Jurkat, Clone E6-1 (cell line): Measurements from ENCODE around the gene PPP4R4. TPM values are rescaled to one million over a fixed set of nuclear protein-coding genes. Genes with fewer than 3 reads are reported as not detected.

Source experiments
- DNase-seq: peaks from one replicate; pipeline ENCODE4 v3.0.0-alpha.2; 2011; ENCODE audit warnings: low read depth, low spot score
- H3K4me3 ChIP-seq: 2 replicates; pipeline ENCODE4 v1.5.1; 2011; ENCODE audit warnings: mild to moderate bottlenecking, low read length, control low read depth, moderate library complexity
- polyA plus RNA-seq: library from polyadenylated mRNA; unstranded; fragments of >200 nt; gene quantifications from one replicate; pipeline ENCODE4 v1.2.1, GENCODE V29; 2012; ENCODE audit warnings: missing spikeins; ENCODE audit not compliant: insufficient read length, insufficient read depth

The PPP4R4 gene
- 3.6 TPM for polyA plus RNA-seq

DNA sequence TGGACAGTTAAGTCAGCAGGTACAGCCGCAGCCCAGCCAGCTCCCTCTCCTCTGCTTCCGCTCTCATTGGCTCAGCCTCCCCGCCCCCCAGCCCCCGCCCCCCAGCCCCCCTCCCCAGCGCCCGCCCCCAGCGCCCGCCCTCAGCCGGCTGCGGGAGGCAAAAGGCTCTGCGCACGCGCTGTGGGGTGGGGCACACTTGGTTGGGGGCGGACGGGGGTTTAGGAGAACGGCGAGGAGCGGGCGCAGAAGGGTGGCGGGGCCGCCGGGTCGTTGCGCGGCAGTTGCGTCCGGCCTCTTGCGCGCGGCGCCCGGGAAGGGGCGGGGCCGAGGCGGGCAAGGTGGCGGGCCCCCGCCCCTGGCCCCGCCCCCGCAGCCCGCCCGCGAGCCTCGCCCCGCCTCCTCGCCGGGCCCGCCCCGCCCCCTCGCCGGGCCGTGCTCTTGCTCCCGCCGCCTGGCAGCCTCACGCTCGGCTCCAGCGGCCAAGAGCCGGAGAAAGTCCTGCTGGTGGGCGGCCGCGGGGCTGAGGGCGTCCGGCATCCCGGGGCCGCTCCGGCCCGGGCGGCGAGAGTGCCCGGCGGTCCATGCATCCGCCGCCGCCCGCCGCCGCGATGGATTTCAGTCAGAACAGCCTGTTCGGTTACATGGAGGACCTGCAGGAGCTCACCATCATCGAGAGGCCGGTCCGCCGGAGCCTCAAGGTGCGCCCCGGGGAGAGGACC lies at the start of gene PPP4R4:
Gene PPP4R4, plus strand, starts transcription at position 438 of the 719 bp plus-strand sequence. Its CDS starts 144 bp downstream, at position 582.
- peak; percentile 87 for DNase-seq
- H3K4me3 ChIP-seq = peak within 1 kb of the TSS; percentile 68

GRCh38 chr14:94124582-94125377 lies 49.3 kb upstream of the PPP4R4 start:
- no peak overlapping the region for H3K4me3 ChIP-seq
- DNase-seq = no peak

GRCh38 chr14:94125659-94126418 lies 48.3 kb upstream of the PPP4R4 start:
- DNase-seq = no peak
- no peak overlapping the region for H3K4me3 ChIP-seq

GRCh38 chr14:94126419-94126677 lies 47.8 kb upstream of the PPP4R4 start:
- no peak for DNase-seq
- no peak overlapping the region for H3K4me3 ChIP-seq

- DNase-seq = no peak
- no peak overlapping the region for H3K4me3 ChIP-seq
Observed at GRCh38 chr14:94126800-94127199, 47.3 kb upstream of the PPP4R4 start.

- DNase-seq = no peak
- no peak overlapping the region for H3K4me3 ChIP-seq
Observed at GRCh38 chr14:94127330-94127729, 46.8 kb upstream of the PPP4R4 start.

- DNase-seq = no peak
- H3K4me3 ChIP-seq = peak overlapping the region; percentile 73; the same call in 1 of the 2 replicates
Observed at GRCh38 chr14:94128216-94128839, 45.8 kb upstream of the PPP4R4 start.

GRCh38 chr14:94129111-94129757 lies 44.9 kb upstream of the PPP4R4 start, which contains the start of gene IFI27L2:
IFI27L2 (minus strand) TSS chr14:94129604; CDS start chr14:94129564, 40 bp downstream.
- peak; percentile 53 for DNase-seq

DNA sequence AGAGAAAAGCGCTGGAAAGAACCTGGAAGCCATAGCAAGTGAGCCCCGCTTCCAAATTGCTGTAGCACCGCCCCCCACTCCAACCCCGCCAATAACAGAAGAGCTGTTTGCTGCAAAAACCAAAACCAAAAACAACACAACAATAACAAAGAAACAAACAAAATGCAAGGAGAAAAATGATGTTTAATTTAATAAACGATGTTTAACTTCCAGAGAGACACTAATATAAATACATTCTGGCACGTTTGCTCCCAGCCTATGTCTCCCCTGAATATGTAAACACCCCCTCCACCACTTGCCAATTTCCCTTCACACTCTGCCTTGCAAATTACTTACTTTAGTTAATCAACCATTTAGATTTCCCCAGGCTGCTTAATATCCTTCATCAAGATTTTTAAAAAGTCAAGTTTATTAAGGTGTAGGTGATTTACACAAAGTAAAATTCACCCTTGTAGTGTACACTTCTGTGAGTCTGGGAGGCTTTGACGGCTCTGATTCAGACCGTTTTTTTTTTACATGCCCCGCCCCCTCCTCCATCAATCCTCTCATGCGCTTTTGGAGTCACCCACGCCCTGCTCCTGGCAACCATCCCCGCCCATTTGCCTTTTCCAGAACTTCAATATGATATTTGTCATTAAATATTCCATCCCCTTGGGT lies 44.2 kb upstream of the PPP4R4 start:
- peak; percentile 28 for DNase-seq
- peak overlapping the region; percentile 73 for H3K4me3 ChIP-seq

More at GRCh38 chr14:94129111-94129757, 44.9 kb upstream of the PPP4R4 start, which contains the start of gene IFI27L2:
- peak within 1 kb of the TSS; percentile 73 for H3K4me3 ChIP-seq

- peak; percentile 66 for DNase-seq
- no peak overlapping the region for H3K4me3 ChIP-seq
Observed at GRCh38 chr14:94132285-94132887, 41.7 kb upstream of the PPP4R4 start.

- no peak overlapping the region for H3K4me3 ChIP-seq
- DNase-seq = no peak
Observed at GRCh38 chr14:94135476-94135875, 38.6 kb upstream of the PPP4R4 start.

DNA sequence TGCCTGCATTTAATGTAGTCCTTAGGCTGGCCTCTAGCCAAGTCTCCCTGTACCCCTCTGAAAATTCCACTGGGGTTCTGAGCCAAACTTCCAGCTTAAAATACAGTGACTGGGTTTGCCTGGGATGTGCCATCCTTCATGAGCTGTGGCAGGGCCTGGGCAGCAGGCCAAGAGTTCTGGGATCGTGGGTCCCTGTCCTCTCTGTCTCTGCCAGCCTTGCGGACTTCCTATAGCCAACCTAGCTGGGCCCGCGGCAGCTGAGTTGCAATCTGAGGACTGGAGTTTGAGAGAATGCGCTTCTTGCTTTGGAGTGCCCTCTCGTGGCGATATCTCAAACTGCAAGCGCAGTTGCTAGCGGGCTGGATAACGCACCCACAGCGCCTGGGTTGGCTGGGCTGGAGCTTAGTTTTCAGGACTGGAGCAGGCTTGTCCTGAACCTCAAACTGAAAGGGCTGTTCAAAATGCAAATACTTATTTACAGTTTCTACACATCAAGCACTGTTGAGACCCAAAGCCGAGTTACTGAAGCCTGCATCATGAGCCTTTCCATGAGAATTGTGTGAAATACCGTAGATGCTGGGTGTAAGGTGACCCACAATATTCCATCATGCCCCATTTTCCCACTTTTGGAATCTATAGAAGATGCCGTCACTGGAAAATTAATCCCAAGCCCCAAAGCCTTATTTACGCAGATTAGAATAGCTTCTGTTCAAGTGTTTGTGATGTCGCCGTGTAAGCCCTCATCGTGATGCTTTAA lies 37.4 kb upstream of the PPP4R4 start:
- H3K4me3 ChIP-seq = no peak overlapping the region
- DNase-seq = peak; percentile 67

GRCh38 chr14:94138251-94138650 lies 35.9 kb upstream of the PPP4R4 start:
- no peak overlapping the region for H3K4me3 ChIP-seq
- DNase-seq = no peak

DNA sequence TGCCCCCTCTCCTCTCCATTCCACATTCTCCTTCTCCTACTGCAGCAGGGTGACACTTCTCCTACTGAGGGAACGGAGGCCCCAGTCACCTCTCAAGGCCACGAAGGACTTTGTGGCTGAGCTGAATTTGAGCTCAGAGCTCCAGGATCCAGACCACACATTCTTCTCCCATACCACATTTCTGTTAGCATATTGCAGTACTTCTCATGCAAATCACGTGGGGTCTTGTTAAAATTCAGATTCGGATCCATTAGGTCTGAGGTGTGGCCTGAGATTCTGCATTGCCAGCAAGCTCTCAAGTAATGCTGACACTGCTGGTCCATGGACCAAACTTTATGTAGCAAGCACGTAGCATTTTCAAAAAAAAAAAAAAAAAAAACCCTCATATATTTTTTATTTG lies 35.1 kb upstream of the PPP4R4 start:
- no peak for DNase-seq
- no peak overlapping the region for H3K4me3 ChIP-seq

DNA sequence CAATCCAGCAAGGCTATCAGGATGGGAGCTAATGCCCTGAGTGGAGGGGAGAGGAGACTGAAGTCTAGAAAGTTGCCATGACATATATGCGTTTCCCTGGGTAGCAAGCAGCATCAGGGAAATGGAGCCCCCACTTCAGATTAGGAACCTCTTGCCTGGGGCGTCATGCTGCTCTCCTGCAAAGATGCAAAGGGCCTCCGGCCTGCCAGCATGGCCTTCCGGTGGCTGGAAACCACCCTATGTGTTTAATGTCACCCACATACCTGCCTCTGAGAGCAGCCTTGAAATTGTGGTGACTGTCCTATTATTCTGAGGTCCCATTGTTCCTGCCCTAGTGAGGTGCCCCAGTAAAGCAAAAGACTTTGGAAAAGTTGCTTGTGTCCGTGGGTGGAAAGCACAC lies 34.7 kb upstream of the PPP4R4 start:
- H3K4me3 ChIP-seq = no peak overlapping the region
- no peak for DNase-seq

DNA sequence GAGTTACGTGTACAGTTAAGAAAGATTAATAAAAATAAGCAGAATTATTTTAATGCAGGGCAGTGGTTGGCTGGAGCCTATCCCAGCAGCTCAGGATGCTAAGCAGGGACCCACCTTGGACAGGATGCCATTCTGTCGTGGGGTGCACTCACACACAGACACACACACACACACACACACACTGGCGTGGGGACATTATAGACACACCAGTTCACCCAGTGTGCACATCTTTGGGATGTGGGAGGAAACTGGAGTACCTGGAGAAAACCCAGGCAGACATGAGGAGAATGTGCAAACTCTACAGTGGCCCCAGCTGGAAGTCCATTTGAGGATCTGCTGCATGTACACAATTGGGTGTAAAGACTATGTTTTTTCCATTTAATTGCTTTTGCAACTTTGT lies 31.9 kb upstream of the PPP4R4 start:
- no peak overlapping the region for H3K4me3 ChIP-seq
- DNase-seq = no peak

DNA sequence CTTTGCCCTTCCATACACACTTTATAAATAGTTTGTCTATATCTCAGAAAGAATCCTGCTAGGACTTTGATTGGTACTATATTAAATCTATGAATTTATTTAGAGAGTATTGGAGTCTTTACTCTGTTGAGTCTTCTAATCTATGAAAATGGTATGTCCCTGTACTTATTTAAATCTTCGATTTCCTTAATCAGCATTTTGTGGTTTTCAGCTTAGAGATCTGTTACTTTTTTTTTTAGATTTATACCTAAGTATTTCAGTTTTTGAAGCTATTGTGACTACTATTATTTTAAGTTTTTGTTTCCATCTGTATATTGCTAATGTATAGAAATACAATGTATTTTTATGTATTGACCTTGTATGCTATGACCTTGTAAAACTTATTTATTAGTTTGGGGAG lies 31.3 kb upstream of the PPP4R4 start:
- no peak for DNase-seq
- no peak overlapping the region for H3K4me3 ChIP-seq
